Loucy (cell line): ENCODE data around the gene MPL.

Source experiments
- H2AFZ ChIP-seq: fragments of 200-600 bp; sonication (generic); 2 replicates; pipeline ENCODE4 v1.6.0; 2016; ENCODE audit warnings: antibody characterized with exemption, mild to moderate bottlenecking, low read length, moderate library complexity
- H3F3A ChIP-seq: fragments of 200-600 bp; 2 replicates; pipeline ENCODE4 v1.6.0; 2016; ENCODE audit warnings: antibody characterized with exemption, low read depth, mild to moderate bottlenecking
- H3K27me3 ChIP-seq: fragments of 200-600 bp; sonication (generic); 2 replicates; pipeline ENCODE4 v1.6.1; 2014; ENCODE audit warnings: low read length, mild to moderate bottlenecking; ENCODE audit not compliant: insufficient read depth, poor library complexity, severe bottlenecking
- H3K36me3 ChIP-seq: fragments of 200-600 bp; sonication (generic); 2 replicates; pipeline ENCODE4 v1.6.1; 2016; ENCODE audit warnings: low read length; ENCODE audit not compliant: insufficient read depth
- H3K4me1 ChIP-seq: fragments of 200-600 bp; sonication (generic); 2 replicates; pipeline ENCODE4 v1.5.1; 2014; ENCODE audit warnings: low read length, mild to moderate bottlenecking; ENCODE audit not compliant: insufficient read depth, poor library complexity, severe bottlenecking
- H3K4me2 ChIP-seq: fragments of 200-600 bp; sonication (generic); 2 replicates; pipeline ENCODE4 v1.6.0; 2014; ENCODE audit warnings: antibody characterized with exemption, low read length, low read depth, mild to moderate bottlenecking; ENCODE audit not compliant: poor library complexity, severe bottlenecking
- H3K4me3 ChIP-seq: fragments of 200-600 bp; sonication (generic); 2 replicates; pipeline ENCODE4 v1.5.1; 2014; ENCODE audit warnings: low read length, mild to moderate bottlenecking, mixed read lengths; ENCODE audit not compliant: poor library complexity, severe bottlenecking
- H3K79me2 ChIP-seq: fragments of 200-600 bp; sonication (generic); 2 replicates; pipeline ENCODE4 v1.6.1; 2014; ENCODE audit warnings: low read length; ENCODE audit not compliant: insufficient read depth
- H3K9ac ChIP-seq: fragments of 200-600 bp; sonication (generic); 2 replicates; pipeline ENCODE4 v1.6.0; 2014; ENCODE audit warnings: mild to moderate bottlenecking, low read depth, low read length, moderate library complexity; ENCODE audit not compliant: poor library complexity, severe bottlenecking
- H3K9me2 ChIP-seq: fragments of 200-600 bp; sonication (generic); replicated peaks from 2 replicates; pipeline ENCODE4 v1.6.1; 2016; ENCODE audit warnings: low read depth, low read length, mixed read lengths
- H3K9me3 ChIP-seq: fragments of 200-600 bp; sonication (generic); 2 replicates; pipeline ENCODE4 v1.6.1; 2014; ENCODE audit warnings: mild to moderate bottlenecking, antibody characterized with exemption, low read length, low read depth; ENCODE audit not compliant: insufficient read depth
- H4K20me1 ChIP-seq: fragments of 200-600 bp; sonication (generic); 2 replicates; pipeline ENCODE4 v1.6.0; 2014; ENCODE audit warnings: antibody characterized with exemption, low read length, mild to moderate bottlenecking; ENCODE audit not compliant: insufficient read depth, poor library complexity, severe bottlenecking
- CTCF ChIP-seq: fragments of 200-600 bp; sonication (generic); conservative IDR thresholded peaks from 2 replicates; pipeline ENCODE4 v1.5.1; 2014; ENCODE audit warnings: mild to moderate bottlenecking, antibody characterized with exemption, low read length
- EZH2phosphoT487 ChIP-seq: fragments of 200-600 bp; IDR thresholded peaks from 2 replicates; pipeline ENCODE4 v1.6.1; 2018; ENCODE audit warnings: antibody characterized with exemption, mild to moderate bottlenecking, moderate library complexity, borderline replicate concordance

Gene MPL

GRCh38 chr1:43346636-43347035 lies 9.0 kb downstream of the MPL start:
- H3K4me3 ChIP-seq, result no peak overlapping the region
- H3K36me3 ChIP-seq, result no peaks in the 10 kb centered on the region
- no peak overlapping the region for H3K9ac ChIP-seq
- no peak overlapping the region for H2AFZ ChIP-seq
- no peaks in the 10 kb centered on the region for H3K4me1 ChIP-seq
- H3K9me3 ChIP-seq, result no peaks in the 10 kb centered on the region
- H4K20me1 ChIP-seq, result no peaks in the 10 kb centered on the region
- H3F3A ChIP-seq, result no peaks in the 10 kb centered on the region
- no peaks in the 10 kb centered on the region for H3K79me2 ChIP-seq
- H3K27me3 ChIP-seq, result no peaks in the 10 kb centered on the region
- no peak for TF ChIP-seq EZH2phosphoT487
- no peak for TF ChIP-seq CTCF
- no peak overlapping the region for H3K4me2 ChIP-seq
- no peaks in the 10 kb centered on the region for H3K9me2 ChIP-seq

- Histone ChIP-seq H3K79me2 (no peaks in the 10 kb centered on the region), H3K9me3 (no peaks in the 10 kb centered on the region), H3K9ac (no peak overlapping the region), H3K4me3 (no peak overlapping the region), H2AFZ (no peak overlapping the region), H3K4me1 (no peaks in the 10 kb centered on the region), H3K27me3 (no peaks in the 10 kb centered on the region), H3K4me2 (no peak overlapping the region), H3K9me2 (no peaks in the 10 kb centered on the region), H4K20me1 (no peaks in the 10 kb centered on the region), H3F3A (no peaks in the 10 kb centered on the region), H3K36me3 (no peaks in the 10 kb centered on the region)
- TF ChIP-seq EZH2phosphoT487 (no peak), CTCF (no peak)
These were observed 10.8 kb downstream of the MPL start for GRCh38 chr1:43348343-43348808.

DNA sequence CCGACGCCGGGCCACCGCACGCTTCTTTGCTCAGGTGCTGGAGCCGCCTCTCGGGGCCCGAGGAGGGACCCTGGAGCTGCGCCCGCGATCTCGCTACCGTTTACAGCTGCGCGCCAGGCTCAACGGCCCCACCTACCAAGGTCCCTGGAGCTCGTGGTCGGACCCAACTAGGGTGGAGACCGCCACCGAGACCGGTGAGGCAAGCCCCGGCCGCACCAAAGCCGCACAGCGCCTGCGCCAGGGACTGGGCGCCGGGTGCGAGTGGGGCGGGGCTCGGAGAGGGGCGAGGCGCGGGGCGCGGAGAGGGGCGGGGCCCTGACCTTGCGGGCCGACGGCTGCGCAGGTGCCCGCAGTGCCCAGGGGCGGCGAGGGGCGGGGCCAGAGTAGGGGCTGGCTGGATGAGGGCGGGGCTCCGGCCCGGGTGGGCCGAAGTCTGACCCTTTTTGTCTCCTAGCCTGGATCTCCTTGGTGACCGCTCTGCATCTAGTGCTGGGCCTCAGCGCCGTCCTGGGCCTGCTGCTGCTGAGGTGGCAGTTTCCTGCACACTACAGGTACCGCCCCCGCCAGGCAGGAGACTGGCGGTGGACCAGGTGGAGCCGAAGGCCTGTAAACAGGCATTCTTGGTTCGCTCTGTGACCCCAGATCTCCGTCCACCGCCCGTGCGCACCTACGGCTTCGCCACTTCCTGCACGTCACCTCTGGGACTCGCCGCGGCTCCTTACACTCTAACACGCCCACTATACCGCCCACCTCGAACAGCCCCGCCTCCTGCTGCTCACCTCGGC lies 11.4 kb downstream of the MPL start:
- Histone ChIP-seq H2AFZ (no peak overlapping the region), H3K9ac (no peak overlapping the region), H3F3A (no peaks in the 10 kb centered on the region), H3K79me2 (no peaks in the 10 kb centered on the region), H3K4me3 (no peak overlapping the region), H3K4me2 (no peak overlapping the region), H3K9me3 (no peaks in the 10 kb centered on the region), H3K36me3 (no peaks in the 10 kb centered on the region), H3K4me1 (no peaks in the 10 kb centered on the region), H3K27me3 (no peaks in the 10 kb centered on the region), H4K20me1 (no peaks in the 10 kb centered on the region), H3K9me2 (no peaks in the 10 kb centered on the region)
- TF ChIP-seq CTCF (no peak), EZH2phosphoT487 (no peak)
